SK-N-SH treated with all-trans-retinoic acid at 6 μM for 48 hours (cell line): ENCODE measurements around the gene BTG3.

ENCODE experiments used
- ARNTL ChIP-seq: fragments of 450-650 bp; formaldehyde crosslinking; IDR thresholded peaks from 2 replicates; pipeline ENCODE4 v1.5.0; 2020; ENCODE audit warnings: low read depth, mild to moderate bottlenecking, moderate library complexity, borderline replicate concordance
- CSDC2 ChIP-seq: fragments of 250-450 bp; sonication (Bioruptor Pico); IDR thresholded peaks from 2 replicates; pipeline ENCODE4 v1.5.0; 2020; ENCODE audit warnings: mild to moderate bottlenecking, moderate library complexity
- PPARA ChIP-seq: fragments of 250-450 bp; sonication (Bioruptor Pico); IDR thresholded peaks from 2 replicates; pipeline ENCODE4 v1.5.0; 2020; ENCODE audit warnings: mild to moderate bottlenecking, borderline replicate concordance
- RARB ChIP-seq: fragments of 250-450 bp; sonication (Bioruptor Pico); IDR thresholded peaks from 2 replicates; pipeline ENCODE4 v1.8.0; 2021; ENCODE audit warnings: mild to moderate bottlenecking, moderate library complexity
- TOX ChIP-seq: fragments of 250-450 bp; sonication (Bioruptor Pico); IDR thresholded peaks from 2 replicates; pipeline ENCODE4 v1.8.0; 2021; ENCODE audit warnings: mild to moderate bottlenecking, moderate library complexity, borderline replicate concordance
- ZC3H10 ChIP-seq: fragments of 250-450 bp; sonication (Bioruptor Pico); IDR thresholded peaks from 2 replicates; pipeline ENCODE4 v1.5.1; 2021; ENCODE audit warnings: mild to moderate bottlenecking, moderate library complexity
- ZFP3 ChIP-seq: fragments of 250-450 bp; sonication (Bioruptor Pico); IDR thresholded peaks from 2 replicates; pipeline ENCODE4 v1.5.0; 2020; ENCODE audit warnings: mild to moderate bottlenecking, moderate library complexity
- TF ChIP-seq, protein P1 (sequence below): fragments of 250-450 bp; sonication (Bioruptor Pico); IDR thresholded peaks from 2 replicates; pipeline ENCODE4 v1.5.1; 2020; ENCODE audit warnings: low read depth, mild to moderate bottlenecking, moderate library complexity
- TF ChIP-seq, protein P2 (sequence below): fragments of 250-450 bp; sonication (Bioruptor Pico); IDR thresholded peaks from 2 replicates; pipeline ENCODE4 v1.8.0; 2021; ENCODE audit warnings: low read depth, mild to moderate bottlenecking, moderate library complexity, borderline replicate concordance

GRCh38 chr21:17577701-17578100, 35.0 kb downstream of the BTG3 start:
- no peak for TF ChIP-seq CSDC2
- TF ChIP-seq ARNTL: no peak
- no peak for TF ChIP-seq ZC3H10 (CRISPR knock-in tag)
- TF ChIP-seq, protein P1, sequence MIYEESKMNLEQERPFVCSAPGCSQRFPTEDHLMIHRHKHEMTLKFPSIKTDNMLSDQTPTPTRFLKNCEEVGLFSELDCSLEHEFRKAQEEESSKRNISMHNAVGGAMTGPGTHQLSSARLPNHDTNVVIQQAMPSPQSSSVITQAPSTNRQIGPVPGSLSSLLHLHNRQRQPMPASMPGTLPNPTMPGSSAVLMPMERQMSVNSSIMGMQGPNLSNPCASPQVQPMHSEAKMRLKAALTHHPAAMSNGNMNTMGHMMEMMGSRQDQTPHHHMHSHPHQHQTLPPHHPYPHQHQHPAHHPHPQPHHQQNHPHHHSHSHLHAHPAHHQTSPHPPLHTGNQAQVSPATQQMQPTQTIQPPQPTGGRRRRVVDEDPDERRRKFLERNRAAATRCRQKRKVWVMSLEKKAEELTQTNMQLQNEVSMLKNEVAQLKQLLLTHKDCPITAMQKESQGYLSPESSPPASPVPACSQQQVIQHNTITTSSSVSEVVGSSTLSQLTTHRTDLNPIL (CRISPR knock-in tag): no peak
- no peak for TF ChIP-seq RARB (CRISPR knock-in tag)
- no peak for TF ChIP-seq TOX
- TF ChIP-seq, protein P2, sequence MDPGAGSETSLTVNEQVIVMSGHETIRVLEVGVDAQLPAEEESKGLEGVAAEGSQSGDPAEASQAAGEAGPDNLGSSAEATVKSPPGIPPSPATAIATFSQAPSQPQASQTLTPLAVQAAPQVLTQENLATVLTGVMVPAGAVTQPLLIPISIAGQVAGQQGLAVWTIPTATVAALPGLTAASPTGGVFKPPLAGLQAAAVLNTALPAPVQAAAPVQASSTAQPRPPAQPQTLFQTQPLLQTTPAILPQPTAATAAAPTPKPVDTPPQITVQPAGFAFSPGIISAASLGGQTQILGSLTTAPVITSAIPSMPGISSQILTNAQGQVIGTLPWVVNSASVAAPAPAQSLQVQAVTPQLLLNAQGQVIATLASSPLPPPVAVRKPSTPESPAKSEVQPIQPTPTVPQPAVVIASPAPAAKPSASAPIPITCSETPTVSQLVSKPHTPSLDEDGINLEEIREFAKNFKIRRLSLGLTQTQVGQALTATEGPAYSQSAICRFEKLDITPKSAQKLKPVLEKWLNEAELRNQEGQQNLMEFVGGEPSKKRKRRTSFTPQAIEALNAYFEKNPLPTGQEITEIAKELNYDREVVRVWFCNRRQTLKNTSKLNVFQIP (CRISPR knock-in tag): no peak
- TF ChIP-seq ZFP3 (CRISPR knock-in tag): no peak
- TF ChIP-seq PPARA (CRISPR knock-in tag): no peak
